GM12878 (cell line): ENCODE results near the gene DNAH1. TPM values are rescaled to one million over a fixed set of nuclear protein-coding genes. Genes with fewer than 3 reads are reported as not detected.

Source experiments
- CEBPZ ChIP-seq: fragments of 150-350 bp; IDR thresholded peaks from 2 replicates; pipeline ENCODE4 v1.6.1; 2016; ENCODE audit warnings: low read depth, low read length
- HSF1 ChIP-seq: fragments of 150-350 bp; IDR thresholded peaks from 2 replicates; pipeline ENCODE4 v1.6.1; 2014; ENCODE audit warnings: mild to moderate bottlenecking, low read depth, low read length
- PAX8 ChIP-seq: fragments of 450-650 bp; IDR thresholded peaks from 2 replicates; pipeline ENCODE4 v1.6.1; 2017; ENCODE audit warnings: mild to moderate bottlenecking, moderate library complexity
- PKNOX1 ChIP-seq: fragments of 450-650 bp; IDR thresholded peaks from 2 replicates; pipeline ENCODE4 v1.6.1; 2016; ENCODE audit warnings: mild to moderate bottlenecking
- POU2F2 ChIP-seq: IDR thresholded peaks from 3 replicates; pipeline ENCODE4 v1.6.1; 2011; ENCODE audit warnings: low read depth, mild to moderate bottlenecking, low read length, borderline replicate concordance
- SKIL ChIP-seq: fragments of 450-650 bp; IDR thresholded peaks from 2 replicates; pipeline ENCODE4 v1.6.1; 2017; ENCODE audit warnings: mild to moderate bottlenecking, low read depth, inconsistent platforms; ENCODE audit not compliant: poor library complexity, severe bottlenecking
- SMAD5 ChIP-seq: IDR thresholded peaks from 2 replicates; pipeline ENCODE4 v1.6.1; 2016; ENCODE audit warnings: antibody characterized with exemption, low read depth
- TBL1XR1 ChIP-seq: IDR thresholded peaks from 2 replicates; pipeline ENCODE4 v1.6.1; 2012; ENCODE audit warnings: low read depth, low read length, improper control_type of control experiment
- ZBED1 ChIP-seq: IDR thresholded peaks from 2 replicates; pipeline ENCODE4 v1.6.1; 2016; ENCODE audit warnings: borderline replicate concordance
- ZNF592 ChIP-seq: fragments of 450-650 bp; IDR thresholded peaks from 2 replicates; pipeline ENCODE4 v1.6.1; 2017; ENCODE audit warnings: mild to moderate bottlenecking, moderate library complexity
- ZZZ3 ChIP-seq: IDR thresholded peaks from 2 replicates; pipeline ENCODE4 v1.6.1; 2011; ENCODE audit warnings: low read depth; ENCODE audit not compliant: control insufficient read depth, insufficient read length
- polyA plus RNA-seq, 11 experiments: library from polyadenylated mRNA; depleted of rRNA in 4 of 11; unstranded in 6 of 11; stranded (reverse) in 5 of 11; fragments of >200 nt; fragmentation: Nextera tagmentation in 4 of 11; fragmentation: Illumina TruSeq in 1 of 11; extraction: Ambion mirVana in 4 of 11; extraction: Trizol in 1 of 11; gene quantifications; 1 replicate in 1 of 11; 2 replicates in 10 of 11; pipeline versions ENCODE4 v1.2.1 to v1.2.3, GENCODE V29; 2011 to 2016; ENCODE audit warnings: inconsistent platforms in 2 of 11, missing spikeins in 2 of 11, low read depth in 1 of 11
- total RNA-seq, 4 experiments: library from RNA; depleted of rRNA in 3 of 4; stranded (reverse); fragments of >200 nt in 3 of 4; fragmentation: Illumina TruSeq in 1 of 4; extraction: Trizol in 1 of 4; gene quantifications; 2 replicates each; pipeline versions ENCODE4 v1.2.1 to v1.2.3, GENCODE V29; 2013 to 2021
- TF ChIP-seq, protein P1 (sequence below): fragments of 450-650 bp; IDR thresholded peaks from 2 replicates; pipeline ENCODE4 v1.6.1; 2017; ENCODE audit warnings: borderline replicate concordance
- TF ChIP-seq, protein P2 (sequence below): IDR thresholded peaks from 2 replicates; pipeline ENCODE4 v1.6.1; 2012; ENCODE audit warnings: low read length, inconsistent platforms

The DNAH1 gene
- total and polyA plus RNA-seq, 10 of the 15 experiments (the other 5 are each of a cell fraction or from before 2014, with no cell fraction given) = 0.31 to 5.8 (median 2.7) TPM

DNA sequence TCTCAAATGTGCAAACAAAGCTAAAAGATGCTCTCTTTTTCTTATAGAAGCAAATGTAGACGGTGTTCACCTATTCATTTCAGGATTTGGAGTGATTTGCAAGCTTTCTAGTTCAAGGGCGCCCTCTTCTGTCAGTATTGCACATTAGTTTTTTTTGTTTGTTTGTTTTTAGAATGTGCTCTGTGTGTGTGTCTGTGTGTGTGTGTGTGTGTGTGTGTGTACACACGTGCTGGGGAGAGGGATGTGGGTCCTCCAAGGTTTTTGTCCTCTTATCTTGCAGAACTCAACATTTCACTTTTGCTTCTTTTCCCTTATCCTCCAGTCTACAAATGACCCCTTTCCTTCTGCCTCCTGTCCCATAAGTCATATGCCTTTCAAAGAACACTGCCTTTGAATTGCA, 23.5 kb downstream of the DNAH1 start (continued):
- TF ChIP-seq ZNF592 = no peak
- no peak for TF ChIP-seq TBL1XR1
- TF ChIP-seq PKNOX1 = no peak
- TF ChIP-seq ZZZ3 = no peak
- no peak for TF ChIP-seq POU2F2
- no peak for TF ChIP-seq ZBED1
- TF ChIP-seq HSF1 = no peak
- TF ChIP-seq SMAD5 = no peak
- TF ChIP-seq, protein P1, sequence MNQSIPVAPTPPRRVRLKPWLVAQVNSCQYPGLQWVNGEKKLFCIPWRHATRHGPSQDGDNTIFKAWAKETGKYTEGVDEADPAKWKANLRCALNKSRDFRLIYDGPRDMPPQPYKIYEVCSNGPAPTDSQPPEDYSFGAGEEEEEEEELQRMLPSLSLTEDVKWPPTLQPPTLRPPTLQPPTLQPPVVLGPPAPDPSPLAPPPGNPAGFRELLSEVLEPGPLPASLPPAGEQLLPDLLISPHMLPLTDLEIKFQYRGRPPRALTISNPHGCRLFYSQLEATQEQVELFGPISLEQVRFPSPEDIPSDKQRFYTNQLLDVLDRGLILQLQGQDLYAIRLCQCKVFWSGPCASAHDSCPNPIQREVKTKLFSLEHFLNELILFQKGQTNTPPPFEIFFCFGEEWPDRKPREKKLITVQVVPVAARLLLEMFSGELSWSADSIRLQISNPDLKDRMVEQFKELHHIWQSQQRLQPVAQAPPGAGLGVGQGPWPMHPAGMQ = no peak
- TF ChIP-seq PAX8 = no peak
- TF ChIP-seq SKIL = peak; percentile 25
- TF ChIP-seq CEBPZ = no peak
- TF ChIP-seq, protein P2, sequence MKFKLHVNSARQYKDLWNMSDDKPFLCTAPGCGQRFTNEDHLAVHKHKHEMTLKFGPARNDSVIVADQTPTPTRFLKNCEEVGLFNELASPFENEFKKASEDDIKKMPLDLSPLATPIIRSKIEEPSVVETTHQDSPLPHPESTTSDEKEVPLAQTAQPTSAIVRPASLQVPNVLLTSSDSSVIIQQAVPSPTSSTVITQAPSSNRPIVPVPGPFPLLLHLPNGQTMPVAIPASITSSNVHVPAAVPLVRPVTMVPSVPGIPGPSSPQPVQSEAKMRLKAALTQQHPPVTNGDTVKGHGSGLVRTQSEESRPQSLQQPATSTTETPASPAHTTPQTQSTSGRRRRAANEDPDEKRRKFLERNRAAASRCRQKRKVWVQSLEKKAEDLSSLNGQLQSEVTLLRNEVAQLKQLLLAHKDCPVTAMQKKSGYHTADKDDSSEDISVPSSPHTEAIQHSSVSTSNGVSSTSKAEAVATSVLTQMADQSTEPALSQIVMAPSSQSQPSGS = no peak
- TF ChIP-seq, all 136 proteins: peak for 17
